Mesendoderm (in vitro differentiated cells): Measurements from ENCODE around the gene LRRK2.
A peak's percentile ranks its signal among the peaks of the same experiment; 100 is the strongest.
"Not testable (repeated sequence)": the region's sequence is repeated elsewhere in the genome, so short reads cannot be mapped to it uniquely, and the experiment has no call there.

ENCODE experiments used
- DNase-seq: peaks from one replicate; pipeline ENCODE4 v3.0.0; 2013
- H2AK5ac ChIP-seq: 2 replicates; pipeline ENCODE4 v1.6.1; 2013; ENCODE audit warnings: low read length, inconsistent platforms
- H2BK120ac ChIP-seq: 2 replicates; pipeline ENCODE4 v1.6.1; 2013; ENCODE audit warnings: low read depth, mild to moderate bottlenecking, low read length, moderate library complexity, mixed read lengths
- H2BK15ac ChIP-seq: replicated peaks from 2 replicates; pipeline ENCODE4 v1.6.1; 2013; ENCODE audit warnings: low read depth, mild to moderate bottlenecking, moderate library complexity
- H2BK5ac ChIP-seq: 2 replicates; pipeline ENCODE4 v1.6.1; 2013; ENCODE audit warnings: low read length, inconsistent platforms
- H3K18ac ChIP-seq: 2 replicates; pipeline ENCODE4 v1.6.1; 2013; ENCODE audit warnings: mild to moderate bottlenecking, low read length, mixed read lengths
- H3K23ac ChIP-seq: one replicate; pipeline ENCODE4 v1.6.1; 2013; ENCODE audit warnings: low read length
- H3K27ac ChIP-seq: 2 replicates; pipeline ENCODE4 v1.5.1; 2013; ENCODE audit warnings: low read depth, mild to moderate bottlenecking, inconsistent platforms, low read length, moderate library complexity
- H3K27me3 ChIP-seq: 2 replicates; pipeline ENCODE4 v1.6.1; 2013; ENCODE audit warnings: low read length, control low read depth, mild to moderate bottlenecking, inconsistent platforms; ENCODE audit not compliant: insufficient read depth, poor library complexity
- H3K36me3 ChIP-seq: 2 replicates; pipeline ENCODE4 v1.6.1; 2013; ENCODE audit warnings: low read length, inconsistent platforms; ENCODE audit not compliant: control insufficient read depth, insufficient read depth
- H3K4ac ChIP-seq: one replicate; pipeline ENCODE4 v1.6.1; 2013; ENCODE audit warnings: low read depth, mild to moderate bottlenecking, low read length, moderate library complexity
- H3K4me1 ChIP-seq: 2 replicates; pipeline ENCODE4 v1.6.1; 2013; ENCODE audit warnings: low read depth, low read length, inconsistent platforms; ENCODE audit not compliant: control insufficient read depth
- H3K4me2 ChIP-seq: 2 replicates; pipeline ENCODE4 v1.6.1; 2013; ENCODE audit warnings: low read length
- H3K4me3 ChIP-seq: 2 replicates; pipeline ENCODE4 v1.5.1; 2013; ENCODE audit warnings: mild to moderate bottlenecking, low read length
- H3K56ac ChIP-seq: one replicate; pipeline ENCODE4 v1.6.1; 2013; ENCODE audit warnings: low read length
- H3K79me1 ChIP-seq: 2 replicates; pipeline ENCODE4 v1.6.1; 2013; ENCODE audit warnings: low read length, inconsistent platforms
- H3K79me2 ChIP-seq: 2 replicates; pipeline ENCODE4 v1.6.1; 2013; ENCODE audit warnings: mild to moderate bottlenecking, low read length; ENCODE audit not compliant: control insufficient read depth, insufficient read depth
- H3K9ac ChIP-seq: 2 replicates; pipeline ENCODE4 v1.6.1; 2013; ENCODE audit warnings: low read length, inconsistent platforms
- H4K5ac ChIP-seq: one replicate; pipeline ENCODE4 v1.6.1; 2013; ENCODE audit warnings: low read length
- H4K8ac ChIP-seq: one replicate; pipeline ENCODE4 v1.6.1; 2013; ENCODE audit warnings: low read depth, mild to moderate bottlenecking, control low read depth, low read length, moderate library complexity
- WGBS: extraction: QIAGEN DNeasy Blood & Tissue Kit; methylation state at CpG from one replicate; pipeline ENCODE4 v1.1.7; 2013; ENCODE audit warnings: low lambda C conversion rate, missing lambda C conversion rate; ENCODE audit not compliant: insufficient coverage; ENCODE audit errors: extremely low coverage; 5-methylcytosine and 5-hydroxymethylcytosine counted together

LRRK2 gene

GRCh38 chr12:40207551-40207950 is 17.2 kb upstream of the LRRK2 start:
- Histone ChIP-seq H3K18ac (no peak overlapping the region), H2BK5ac (no peak overlapping the region), H2BK120ac (no peak overlapping the region), H3K9ac (no peak overlapping the region), H2AK5ac (no peak overlapping the region), H3K79me2 (no peaks in the 10 kb centered on the region), H3K27me3 (no peaks in the 10 kb centered on the region), H3K27ac (no peak overlapping the region), H3K79me1 (no peaks in the 10 kb centered on the region), H3K4me3 (no peak overlapping the region), H3K4me1 (no peaks in the 10 kb centered on the region), H2BK15ac (no peak overlapping the region), H4K8ac (peak overlapping the region; percentile 65), H3K23ac (no peak overlapping the region), H4K5ac (no peak overlapping the region), H3K4me2 (no peak overlapping the region), H3K4ac (no peak overlapping the region), H3K56ac (no peak overlapping the region), H3K36me3 (no peaks in the 10 kb centered on the region)
- DNase-seq: no peak
- WGBS: no CpG with 5 or more reads among the region's 2 CpGs

- Histone ChIP-seq H3K4me1 (no peaks in the 10 kb centered on the region), H3K27me3 (no peaks in the 10 kb centered on the region), H2BK5ac (no peak overlapping the region), H2BK15ac (no peak overlapping the region), H3K4me2 (no peak overlapping the region), H3K79me1 (no peaks in the 10 kb centered on the region), H3K27ac (no peak overlapping the region), H3K79me2 (no peaks in the 10 kb centered on the region), H2BK120ac (no peak overlapping the region), H3K56ac (no peak overlapping the region), H3K18ac (no peak overlapping the region), H4K5ac (no peak overlapping the region), H2AK5ac (no peak overlapping the region), H3K4ac (no peak overlapping the region), H3K23ac (no peak overlapping the region), H3K36me3 (no peaks in the 10 kb centered on the region), H4K8ac (no peak overlapping the region), H3K9ac (no peak overlapping the region), H3K4me3 (no peak overlapping the region)
- no peak for DNase-seq
- WGBS: no CpG with 5 or more reads among the region's 4 CpGs
Measured at GRCh38 chr12:40208707-40209446, 15.9 kb upstream of the LRRK2 start.

DNA sequence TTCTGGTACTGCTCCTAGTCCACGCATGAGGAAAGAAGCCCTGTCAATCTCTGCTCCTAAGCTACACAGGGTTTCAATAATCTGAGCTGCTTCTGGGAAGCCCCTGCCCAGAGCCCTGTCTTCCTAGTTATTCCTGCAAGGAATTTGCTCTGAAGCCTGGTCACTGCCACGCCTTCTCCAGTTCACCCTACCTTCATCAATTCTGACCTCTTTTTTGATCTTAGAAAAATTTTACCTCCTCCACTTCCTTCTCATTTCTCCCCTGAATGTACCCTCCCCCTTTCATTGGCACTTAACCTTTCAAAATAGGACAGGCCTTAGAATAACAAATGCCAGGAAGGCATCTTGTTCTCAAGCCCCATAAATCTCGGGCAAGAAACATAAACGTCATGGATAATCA is 14.9 kb upstream of the LRRK2 start:
- Histone ChIP-seq H3K4ac (no peak overlapping the region), H2BK5ac (no peak overlapping the region), H3K4me3 (no peak overlapping the region), H3K56ac (no peak overlapping the region), H3K79me1 (no peaks in the 10 kb centered on the region), H3K9ac (no peak overlapping the region), H3K4me1 (no peaks in the 10 kb centered on the region), H3K27me3 (no peaks in the 10 kb centered on the region), H4K8ac (no peak overlapping the region), H3K36me3 (no peaks in the 10 kb centered on the region), H3K4me2 (no peak overlapping the region), H2BK15ac (no peak overlapping the region), H2AK5ac (no peak overlapping the region), H3K18ac (no peak overlapping the region), H3K27ac (no peak overlapping the region), H2BK120ac (no peak overlapping the region), H3K23ac (no peak overlapping the region), H3K79me2 (no peaks in the 10 kb centered on the region), H4K5ac (no peak overlapping the region)
- DNase-seq: no peak
- WGBS: no CpG with 5 or more reads among the region's 4 CpGs

DNA sequence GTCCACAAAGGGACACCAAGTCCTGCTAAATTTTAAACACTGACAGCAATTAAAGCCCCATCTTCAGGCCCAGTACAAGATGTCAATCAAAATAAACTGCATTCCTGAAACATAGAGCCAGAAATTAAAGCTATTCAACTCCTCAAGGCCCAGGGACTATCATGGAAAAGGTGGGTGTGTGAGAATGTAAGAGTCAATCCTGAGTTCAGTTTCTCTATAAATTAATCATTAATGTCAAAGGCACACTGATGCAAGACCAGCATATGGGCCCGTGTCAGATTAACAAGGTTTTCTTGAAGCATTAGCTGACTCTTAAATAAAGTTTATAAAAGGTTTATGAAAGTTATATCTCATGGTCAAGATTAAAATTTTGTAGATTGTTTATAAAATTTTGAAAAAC is 13.6 kb upstream of the LRRK2 start:
- not testable (repeated sequence) for H3K4me2 ChIP-seq, H2AK5ac ChIP-seq, H3K18ac ChIP-seq, H3K23ac ChIP-seq, DNase-seq, H2BK15ac ChIP-seq, H3K36me3 ChIP-seq, H2BK5ac ChIP-seq, H4K8ac ChIP-seq, H3K27ac ChIP-seq, H3K4me3 ChIP-seq, H2BK120ac ChIP-seq, H3K79me1 ChIP-seq, H3K56ac ChIP-seq, H3K4me1 ChIP-seq, H3K79me2 ChIP-seq, H3K4ac ChIP-seq, H4K5ac ChIP-seq, H3K27me3 ChIP-seq, H3K9ac ChIP-seq
- WGBS: no CpG with 5 or more reads among the region's 1 CpG

- Histone ChIP-seq H4K8ac (no peak overlapping the region), H3K4me3 (no peak overlapping the region), H2AK5ac (no peak overlapping the region), H3K23ac (no peak overlapping the region), H3K56ac (no peak overlapping the region), H3K4ac (no peak overlapping the region), H4K5ac (no peak overlapping the region), H3K79me2 (no peaks in the 10 kb centered on the region), H3K27ac (no peak overlapping the region), H3K36me3 (no peaks in the 10 kb centered on the region), H3K4me1 (no peaks in the 10 kb centered on the region), H2BK120ac (no peak overlapping the region), H3K27me3 (no peaks in the 10 kb centered on the region), H3K9ac (no peak overlapping the region), H2BK15ac (no peak overlapping the region), H2BK5ac (no peak overlapping the region), H3K4me2 (no peak overlapping the region), H3K79me1 (no peaks in the 10 kb centered on the region), H3K18ac (no peak overlapping the region)
- WGBS: no CpG with 5 or more reads among the region's 2 CpGs
- DNase-seq: no peak
Measured at GRCh38 chr12:40212566-40212965, 12.2 kb upstream of the LRRK2 start.

GRCh38 chr12:40215982-40216381 is 8.8 kb upstream of the LRRK2 start:
- Histone ChIP-seq H3K4me2 (no peak overlapping the region), H3K36me3 (no peaks in the 10 kb centered on the region), H3K56ac (no peak overlapping the region), H3K4ac (no peak overlapping the region), H3K79me2 (no peaks in the 10 kb centered on the region), H2BK120ac (no peak overlapping the region), H3K9ac (no peak overlapping the region), H4K5ac (no peak overlapping the region), H3K27me3 (no peaks in the 10 kb centered on the region), H3K23ac (no peak overlapping the region), H2BK15ac (no peak overlapping the region), H3K79me1 (no peaks in the 10 kb centered on the region), H2AK5ac (no peak overlapping the region), H3K4me1 (no peaks in the 10 kb centered on the region), H3K27ac (no peak overlapping the region), H3K18ac (no peak overlapping the region), H4K8ac (no peak overlapping the region), H2BK5ac (no peak overlapping the region), H3K4me3 (no peak overlapping the region)
- no CpG with 5 or more reads among the region's 1 CpG for WGBS
- DNase-seq: no peak
